ENCODE measurements around the gene ZNF324B.

ZNF324B gene

GRCh38 chr19:58475714-58476497 lies 24.5 kb downstream of the ZNF324B start, which contains the start of gene ZNF446 (continued):
- TF ChIP-seq ZNF311 (tag by site-specific recombination; IDR thresholded peaks at IDR 0.05; ENCODE audit: borderline replicate concordance), result no peak
- 0 out of 2 replicates have a peak, but pooled peaks have one; percentile 3 for TF ChIP-seq ZNF2 (tag by site-specific recombination; IDR thresholded peaks at IDR 0.05)
- TF ChIP-seq ZNF248 (tag by site-specific recombination; IDR thresholded peaks at IDR 0.05), result no peak
- TF ChIP-seq ZNF791 (tag by site-specific recombination; IDR thresholded peaks at IDR 0.05), result no peak
- no peak for TF ChIP-seq ZNF140 (tag by site-specific recombination; IDR thresholded peaks at IDR 0.05)
- TF ChIP-seq, protein P1, sequence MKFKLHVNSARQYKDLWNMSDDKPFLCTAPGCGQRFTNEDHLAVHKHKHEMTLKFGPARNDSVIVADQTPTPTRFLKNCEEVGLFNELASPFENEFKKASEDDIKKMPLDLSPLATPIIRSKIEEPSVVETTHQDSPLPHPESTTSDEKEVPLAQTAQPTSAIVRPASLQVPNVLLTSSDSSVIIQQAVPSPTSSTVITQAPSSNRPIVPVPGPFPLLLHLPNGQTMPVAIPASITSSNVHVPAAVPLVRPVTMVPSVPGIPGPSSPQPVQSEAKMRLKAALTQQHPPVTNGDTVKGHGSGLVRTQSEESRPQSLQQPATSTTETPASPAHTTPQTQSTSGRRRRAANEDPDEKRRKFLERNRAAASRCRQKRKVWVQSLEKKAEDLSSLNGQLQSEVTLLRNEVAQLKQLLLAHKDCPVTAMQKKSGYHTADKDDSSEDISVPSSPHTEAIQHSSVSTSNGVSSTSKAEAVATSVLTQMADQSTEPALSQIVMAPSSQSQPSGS (tag by site-specific recombination; IDR thresholded peaks at IDR 0.05; ENCODE audit: low read depth), result no peak
- TF ChIP-seq REPIN1 (tag by site-specific recombination; IDR thresholded peaks at IDR 0.05; ENCODE audit: low read depth), result no peak
- TF ChIP-seq ZNF23 (tag by site-specific recombination; IDR thresholded peaks at IDR 0.05; ENCODE audit: borderline replicate concordance), result no peak
- TF ChIP-seq GLIS1 (tag by site-specific recombination; IDR thresholded peaks at IDR 0.05), result peak; percentile 95
- no peak for TF ChIP-seq ZNF560 (tag by site-specific recombination; IDR thresholded peaks at IDR 0.05; ENCODE audit: borderline replicate concordance)
- TF ChIP-seq ZNF398 (tag by site-specific recombination; IDR thresholded peaks at IDR 0.05), result no peak
- no peak for TF ChIP-seq ZNF174 (tag by site-specific recombination; IDR thresholded peaks at IDR 0.05)
- no peak for TF ChIP-seq ZNF416 (tag by site-specific recombination; IDR thresholded peaks at IDR 0.05)
- TF ChIP-seq ZNF350 (tag by site-specific recombination; IDR thresholded peaks at IDR 0.05), result no peak
- TF ChIP-seq OVOL3 (tag by site-specific recombination; IDR thresholded peaks at IDR 0.05), result 0 out of 2 replicates have a peak, but pooled peaks have one; percentile 16
- TF ChIP-seq ZSCAN18 (tag by site-specific recombination; IDR thresholded peaks at IDR 0.05), result no peak
- no peak for TF ChIP-seq ZNF704 (tag by site-specific recombination; IDR thresholded peaks at IDR 0.05)
- no peak for TF ChIP-seq ZNF48 (tag by site-specific recombination; IDR thresholded peaks at IDR 0.05)
- TF ChIP-seq ZNF366 (tag by site-specific recombination; conservative IDR thresholded peaks at IDR 0.05), result no peak
- TF ChIP-seq ZNF707 (tag by site-specific recombination; IDR thresholded peaks at IDR 0.05), result no peak
- TF ChIP-seq ZNF518A (tag by site-specific recombination; conservative IDR thresholded peaks at IDR 0.05; ENCODE audit: low read depth), result peak; percentile 45; the same call in 1 of the 2 replicates
- TF ChIP-seq ZFHX2 (tag by site-specific recombination; conservative IDR thresholded peaks at IDR 0.05), result peak; percentile 92
- TF ChIP-seq ZBTB21 (tag by site-specific recombination; IDR thresholded peaks at IDR 0.05), result peak; percentile 33; the same call in 1 of the 2 replicates
- TF ChIP-seq GFI1B (tag by site-specific recombination; IDR thresholded peaks at IDR 0.05), result no peak
- TF ChIP-seq KLF1 (tag by site-specific recombination; IDR thresholded peaks at IDR 0.05), result peak; percentile 89
- no peak for TF ChIP-seq ZNF555 (tag by site-specific recombination; conservative IDR thresholded peaks at IDR 0.05)
- TF ChIP-seq ZNF132 (tag by site-specific recombination; IDR thresholded peaks at IDR 0.05; ENCODE audit: borderline replicate concordance), result no peak

All from HEK293 (cell line).